Activated CD4-positive, alpha-beta T cell treated with anti-CD3 and anti-CD28 coated beads, Interleukin-2, Interleukin-6, amounts not matched to agents 100 ng/mL and 50 ng/mL, durations not matched to agents 16 hours and 8 hours (primary cell): Measurements from ENCODE around the gene DOCK3.
"Not testable (repeated sequence)": the region's sequence is repeated elsewhere in the genome, so short reads cannot be mapped to it uniquely, and the experiment has no call there.

Experiments
- DNase-seq: peaks from one replicate; pipeline ENCODE4 v3.0.0-alpha.2; 2020

DOCK3 gene

DNA sequence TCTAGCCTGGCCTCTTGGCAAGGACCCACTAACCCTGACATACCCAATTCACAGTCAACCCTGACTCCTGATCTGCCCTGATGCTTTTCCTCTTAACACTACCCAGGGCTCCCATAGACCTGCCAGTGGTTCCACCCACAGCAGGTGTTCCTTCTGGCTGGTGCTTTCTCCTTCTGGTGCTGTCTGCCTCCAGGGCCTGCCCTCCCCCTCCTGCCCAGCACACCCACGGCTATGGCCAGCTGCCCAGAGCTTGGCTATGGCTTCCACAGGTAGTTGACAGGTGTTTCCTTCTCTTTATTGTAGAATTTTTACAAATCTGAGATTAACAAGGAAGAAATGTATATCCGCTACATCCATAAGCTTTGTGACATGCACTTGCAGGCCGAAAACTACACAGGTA is 663.9 kb downstream of the DOCK3 start:
- DNase-seq: no peak

DNA sequence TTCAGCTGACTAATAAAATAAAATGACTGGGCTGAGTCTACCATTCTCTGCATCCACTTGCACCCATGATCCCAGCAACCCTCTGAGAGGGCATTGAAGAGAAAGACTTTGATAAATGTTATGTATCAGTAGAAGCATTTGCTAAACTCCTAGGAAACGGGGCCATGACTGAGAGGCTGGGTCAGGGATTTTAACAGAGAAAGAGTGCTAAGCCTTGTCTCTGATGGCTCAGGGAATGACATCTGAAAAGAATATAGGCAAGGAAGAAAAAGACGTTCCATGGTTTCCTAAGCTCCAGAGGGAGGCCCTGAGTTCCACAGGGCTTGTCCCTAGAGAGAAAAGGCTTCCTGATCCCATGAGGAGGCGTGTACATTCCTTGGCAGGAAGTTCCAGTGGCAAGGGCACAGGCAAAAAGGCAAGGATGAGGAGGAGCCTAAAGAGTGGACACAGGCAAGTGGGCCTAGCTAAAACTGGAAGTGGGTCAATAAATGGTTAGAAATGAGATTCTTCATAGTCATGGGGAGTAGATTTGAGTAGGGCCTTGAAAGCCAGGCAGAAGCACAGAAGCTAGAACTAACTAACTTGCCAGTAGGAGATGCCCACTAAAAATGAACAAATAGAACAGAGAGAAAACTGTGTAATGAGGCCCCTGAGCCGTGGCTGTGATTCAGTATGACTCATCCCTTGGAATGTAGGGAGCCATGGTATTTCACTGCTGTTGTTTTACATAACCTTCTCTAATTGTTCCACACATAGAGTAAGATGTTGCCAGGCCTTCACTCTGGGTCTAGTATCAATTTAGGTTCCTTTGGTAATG is 665.5 kb downstream of the DOCK3 start:
- no peak for DNase-seq

DNA sequence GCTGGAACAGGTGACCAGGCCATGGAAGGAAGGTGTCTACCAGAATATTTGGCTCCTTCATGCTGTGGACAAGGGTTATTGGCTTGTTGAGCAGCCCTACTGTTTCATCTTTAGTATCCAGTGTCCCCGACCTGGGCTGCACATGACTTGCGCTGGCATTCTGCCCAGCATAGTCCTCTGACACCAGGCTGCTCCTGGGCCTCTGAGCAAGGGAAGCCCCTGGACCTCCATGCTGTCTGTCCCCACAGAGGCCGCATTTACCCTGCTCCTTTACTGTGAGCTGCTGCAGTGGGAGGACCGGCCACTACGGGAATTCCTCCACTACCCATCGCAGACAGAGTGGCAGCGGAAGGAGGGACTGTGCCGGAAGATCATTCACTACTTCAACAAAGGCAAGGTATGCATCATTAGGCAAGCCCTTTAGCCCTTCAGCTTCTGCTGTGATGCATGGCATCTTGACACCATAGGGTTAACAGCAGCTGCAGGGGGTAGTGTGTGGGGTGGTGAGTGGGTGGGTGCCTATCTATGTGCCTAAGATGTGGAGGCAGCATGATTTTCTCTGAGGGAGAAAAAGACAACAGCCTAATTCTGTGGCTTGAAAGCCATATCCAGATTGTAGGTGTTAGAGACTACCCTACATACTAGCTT is 666.4 kb downstream of the DOCK3 start:
- DNase-seq: no peak

DNA sequence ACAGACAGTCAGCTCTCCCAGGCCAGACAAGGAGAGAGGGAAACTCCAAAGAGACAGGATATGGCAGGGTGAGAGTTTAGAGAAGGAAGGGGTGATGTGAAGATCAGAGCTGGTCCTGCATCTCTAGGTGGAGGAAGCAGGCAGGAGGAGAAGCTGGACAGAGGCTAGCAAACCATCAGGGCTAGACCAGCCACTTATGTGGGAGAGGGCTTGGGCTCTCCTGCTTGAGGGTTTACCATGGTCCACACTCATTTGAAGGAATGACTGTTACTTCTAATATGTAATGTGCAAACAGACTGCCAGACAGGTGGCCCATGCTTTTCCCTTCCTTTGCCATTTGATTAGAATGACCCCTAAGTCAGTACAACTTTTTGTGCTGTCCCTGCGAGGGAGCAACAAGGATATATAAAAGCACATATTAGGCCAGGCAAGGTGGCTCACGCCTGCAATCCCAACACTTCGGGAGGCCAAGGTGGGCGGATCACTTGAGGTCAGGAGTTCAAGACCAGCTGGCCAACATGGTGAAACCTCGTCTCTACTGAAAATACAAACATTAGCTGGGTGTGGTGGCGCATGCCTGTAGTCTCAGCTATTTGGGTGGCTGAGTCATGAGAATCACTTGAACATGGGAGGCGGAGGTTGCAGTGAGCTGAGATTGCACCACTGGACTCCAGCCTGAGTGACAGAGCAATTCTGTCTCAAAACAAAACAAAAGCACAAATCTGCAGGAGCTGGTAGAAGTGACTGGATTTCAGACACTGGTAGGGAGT is 669.4 kb downstream of the DOCK3 start:
- DNase-seq: no peak

DNA sequence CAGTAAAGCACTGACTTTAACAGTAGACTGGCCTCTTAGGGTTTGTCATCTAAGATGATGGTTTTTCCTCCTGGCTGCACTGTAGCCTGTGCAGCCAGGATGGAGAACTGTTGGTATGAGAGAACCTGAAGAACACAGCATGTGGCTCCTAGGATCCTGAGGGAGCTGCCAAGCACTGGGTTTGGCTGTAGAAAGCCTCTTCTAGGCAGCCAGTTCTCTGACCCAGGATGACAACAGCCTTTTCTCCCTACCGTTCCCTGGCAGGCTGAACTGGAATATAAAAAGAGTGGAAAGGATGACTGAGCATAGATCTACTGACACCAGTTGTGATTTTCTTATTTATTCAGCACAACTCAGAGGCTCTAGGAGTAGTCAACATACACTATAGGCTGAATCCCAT is 676.0 kb downstream of the DOCK3 start:
- DNase-seq: no peak

DNA sequence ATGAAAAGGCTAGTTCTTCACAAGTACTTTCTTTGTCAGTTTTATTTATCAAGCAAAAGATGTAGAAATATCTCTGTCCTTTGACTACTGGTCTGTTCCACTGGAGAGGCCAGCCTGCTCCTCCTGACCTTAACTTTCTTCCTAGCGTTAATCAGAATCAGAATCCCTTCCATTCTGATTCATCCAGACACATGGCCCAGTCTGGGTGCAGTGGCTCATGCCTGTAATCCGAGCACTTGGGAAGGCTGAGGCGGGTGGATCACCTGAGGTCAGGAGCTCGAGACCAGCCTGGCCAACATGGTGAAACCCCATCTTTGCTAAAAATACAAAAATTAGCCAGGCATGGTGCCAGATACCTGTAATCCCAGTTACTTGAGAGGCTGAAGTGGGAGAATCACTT is 678.4 kb downstream of the DOCK3 start:
- no peak for DNase-seq

DNA sequence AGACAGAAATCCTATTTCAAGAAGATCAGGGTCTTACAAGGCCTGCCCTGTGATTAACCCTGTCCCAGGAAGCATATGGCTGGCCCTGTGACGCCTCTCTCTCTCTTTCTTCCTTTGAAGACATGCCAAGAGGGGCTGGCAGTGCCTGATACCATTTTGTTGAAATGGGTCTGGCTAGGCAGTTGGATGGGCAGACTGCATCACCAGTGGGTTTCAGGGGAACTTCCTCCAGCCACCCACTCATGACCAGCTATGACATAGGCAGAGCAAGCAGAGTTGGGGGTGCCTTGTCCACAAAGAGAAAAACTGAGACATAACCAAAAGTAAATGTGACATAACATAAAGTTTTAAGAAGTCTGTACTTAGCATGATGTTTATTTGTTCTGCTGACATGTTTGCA is 679.0 kb downstream of the DOCK3 start:
- no peak for DNase-seq

DNA sequence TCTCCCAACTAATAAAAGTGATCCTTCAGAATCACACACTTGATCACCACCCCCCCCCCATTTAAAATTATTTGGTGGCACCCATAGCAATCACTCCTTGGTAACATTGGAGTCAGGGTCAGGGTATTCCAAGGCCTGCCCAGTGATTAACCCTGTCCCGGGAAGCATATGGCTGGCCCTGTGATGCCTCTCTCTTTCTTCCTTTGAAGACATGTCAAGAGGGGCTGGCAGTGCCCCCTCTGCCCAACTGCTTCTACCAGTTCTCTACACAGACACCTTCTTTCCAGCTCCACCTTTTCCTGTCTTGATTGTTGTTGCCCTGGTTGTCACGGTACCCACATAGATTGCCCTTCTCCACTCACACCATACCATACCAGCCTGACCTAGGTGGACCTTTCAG is 679.4 kb downstream of the DOCK3 start:
- no peak for DNase-seq

DNA sequence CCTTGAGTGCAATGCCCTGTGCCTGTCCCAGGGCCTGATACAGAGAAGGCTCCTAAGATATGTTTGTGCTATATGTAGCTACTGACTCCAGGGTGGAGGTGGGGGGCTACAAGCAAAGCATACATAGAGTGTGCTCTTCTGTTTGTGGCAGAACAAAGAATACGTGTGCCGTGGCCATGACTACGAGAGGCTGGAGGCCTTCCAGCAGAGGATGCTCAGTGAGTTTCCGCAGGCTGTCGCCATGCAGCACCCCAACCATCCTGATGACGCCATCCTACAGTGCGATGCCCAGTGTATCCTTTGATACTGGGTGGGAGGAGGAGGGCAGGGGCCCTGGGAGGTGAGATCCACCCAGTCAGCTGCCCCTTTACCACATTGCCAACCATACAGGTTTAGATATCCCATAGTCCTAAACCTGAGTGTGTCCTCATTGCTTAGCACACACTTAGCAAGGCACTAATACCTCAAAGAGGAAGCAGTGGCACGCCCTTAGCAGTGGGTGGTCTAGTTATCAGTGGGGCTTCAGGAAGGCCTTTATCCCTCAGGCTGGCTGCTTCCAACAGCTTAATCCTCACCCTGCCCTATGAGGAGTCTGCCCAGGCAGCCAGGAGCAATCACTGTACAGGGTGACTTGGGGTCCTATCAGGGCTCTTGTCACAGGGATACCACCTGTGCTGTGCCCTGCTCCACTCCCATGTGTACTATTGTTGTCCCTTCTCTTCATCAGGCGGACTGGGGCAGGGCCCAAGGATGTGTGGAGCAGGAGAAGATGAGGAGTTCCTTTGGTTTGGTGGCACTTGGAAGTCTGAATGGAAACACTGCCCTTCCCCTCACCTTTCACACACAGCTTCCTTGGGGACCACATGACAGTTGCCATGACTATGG is 680.2 kb downstream of the DOCK3 start:
- DNase-seq: no peak

DNA sequence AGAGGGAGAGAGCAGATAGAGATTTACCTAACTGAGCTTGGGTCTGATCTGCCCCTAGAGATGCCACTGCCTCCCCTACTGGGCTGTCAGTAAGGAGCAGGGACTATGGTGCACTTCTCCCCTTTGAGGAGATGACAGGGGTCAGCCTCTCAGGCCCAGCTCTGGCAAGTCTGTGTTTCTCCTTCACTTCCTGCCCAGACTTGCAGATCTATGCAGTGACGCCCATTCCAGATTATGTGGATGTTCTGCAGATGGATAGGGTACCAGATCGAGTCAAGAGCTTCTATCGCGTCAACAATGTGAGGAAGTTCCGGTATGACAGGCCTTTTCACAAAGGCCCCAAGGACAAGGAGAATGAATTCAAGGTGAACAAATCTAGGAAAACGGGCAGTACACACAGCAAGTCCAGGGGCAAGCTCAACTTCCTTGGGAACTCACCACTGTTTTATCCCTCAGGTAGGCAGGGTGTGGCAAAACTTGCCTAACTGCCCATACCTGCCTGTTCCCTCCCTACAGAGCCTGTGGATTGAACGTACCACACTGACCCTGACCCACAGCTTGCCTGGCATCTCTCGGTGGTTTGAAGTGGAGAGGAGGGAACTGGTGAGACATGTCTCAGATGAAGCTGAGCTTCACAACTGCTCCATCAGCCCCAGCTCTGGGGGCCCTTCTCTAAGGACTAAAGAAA is 681.3 kb downstream of the DOCK3 start:
- no peak for DNase-seq

DNA sequence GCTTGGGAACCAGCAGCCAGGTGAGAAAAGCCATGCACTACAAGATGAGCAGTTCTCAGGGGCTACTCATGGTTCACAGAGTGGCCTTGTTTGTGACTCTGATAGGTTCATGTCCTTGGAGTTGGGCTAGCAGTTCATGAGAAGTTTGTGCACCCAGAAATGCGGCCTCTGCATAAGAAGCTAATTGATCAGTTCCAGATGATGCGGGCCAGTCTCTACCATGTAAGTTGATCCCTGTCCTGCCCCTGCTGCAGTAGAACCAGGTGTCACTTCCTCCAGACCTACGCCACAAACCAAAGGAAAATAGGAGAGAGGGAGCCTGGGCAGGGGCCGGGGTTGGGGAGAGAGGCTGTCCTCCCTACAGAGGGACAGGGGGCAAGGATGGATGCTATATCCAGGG is 683.1 kb downstream of the DOCK3 start:
- DNase-seq: no peak

DNA sequence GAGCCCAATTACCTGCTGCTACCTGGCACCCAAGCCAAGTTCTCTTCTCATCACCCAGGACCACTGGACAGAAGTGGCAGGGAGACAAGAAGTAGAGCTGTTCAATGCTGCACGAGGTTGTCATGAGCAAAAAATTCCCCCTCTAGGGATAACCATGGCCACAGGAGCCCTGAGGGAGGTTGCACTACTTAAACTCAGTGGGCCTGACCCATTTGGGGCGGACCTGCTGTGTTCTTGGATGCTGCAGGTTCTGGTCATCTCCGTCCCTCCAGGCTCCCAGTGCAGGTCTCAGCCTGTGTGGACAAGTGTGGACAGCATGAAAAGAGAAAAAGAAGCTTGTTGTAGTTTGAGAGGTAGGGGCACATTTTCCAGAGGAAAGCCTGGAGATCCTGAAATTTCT is 684.3 kb downstream of the DOCK3 start:
- no peak for DNase-seq

DNA sequence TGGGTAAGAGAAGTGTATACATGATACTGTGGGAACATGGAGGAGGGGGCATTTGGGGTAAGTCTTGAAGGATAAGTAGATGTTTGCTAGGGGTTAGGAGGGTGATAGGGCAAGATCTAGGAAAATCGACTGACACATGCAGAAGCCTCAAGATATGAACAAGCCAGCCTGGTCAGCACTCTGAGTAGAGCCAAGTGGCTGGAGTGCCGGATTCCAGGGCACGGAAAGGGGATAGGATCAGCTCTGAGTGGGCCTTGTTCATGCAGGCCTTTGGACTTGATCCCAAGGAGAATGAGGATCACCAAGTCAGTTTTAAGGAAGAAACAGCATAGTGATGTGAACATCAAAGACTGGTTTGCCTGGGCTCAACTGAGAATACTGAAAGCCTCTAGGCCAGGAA is 686.1 kb downstream of the DOCK3 start:
- DNase-seq: no peak

DNA sequence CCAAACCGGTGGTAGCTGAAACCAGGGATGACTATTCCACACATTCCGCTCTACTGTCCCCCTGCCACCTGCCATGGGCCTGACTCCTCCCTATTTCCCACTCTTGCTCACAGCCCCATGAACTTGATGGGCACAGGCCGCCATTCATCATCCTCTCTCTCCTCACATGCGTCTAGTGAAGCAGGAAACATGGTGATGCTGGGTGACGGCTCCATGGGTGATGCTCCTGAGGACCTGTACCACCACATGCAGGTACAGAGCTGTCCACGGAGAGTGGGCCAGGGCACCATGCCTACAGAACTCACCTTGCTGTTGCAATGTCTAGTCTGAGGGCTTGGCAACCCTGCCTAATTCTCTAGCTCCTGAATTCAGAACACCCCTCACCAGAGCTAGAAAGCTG is 687.0 kb downstream of the DOCK3 start:
- no peak for DNase-seq

DNA sequence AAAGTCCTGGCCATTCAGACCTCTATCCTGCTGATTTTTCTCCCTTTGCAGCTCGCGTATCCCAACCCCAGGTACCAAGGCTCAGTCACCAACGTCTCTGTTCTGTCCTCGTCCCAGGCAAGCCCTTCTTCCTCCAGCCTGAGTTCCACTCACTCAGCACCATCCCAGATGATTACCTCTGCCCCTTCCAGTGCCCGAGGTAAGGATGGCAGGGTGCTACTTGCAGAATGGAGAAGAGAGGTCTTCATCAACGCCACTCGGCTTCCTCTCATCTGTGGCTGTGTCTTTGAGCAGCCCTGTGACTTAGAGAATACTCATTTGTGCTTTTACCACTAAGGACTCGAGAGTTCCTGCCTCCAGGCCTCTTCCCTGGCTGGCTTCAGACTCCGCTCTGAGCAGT is 687.7 kb downstream of the DOCK3 start:
- no peak for DNase-seq

DNA sequence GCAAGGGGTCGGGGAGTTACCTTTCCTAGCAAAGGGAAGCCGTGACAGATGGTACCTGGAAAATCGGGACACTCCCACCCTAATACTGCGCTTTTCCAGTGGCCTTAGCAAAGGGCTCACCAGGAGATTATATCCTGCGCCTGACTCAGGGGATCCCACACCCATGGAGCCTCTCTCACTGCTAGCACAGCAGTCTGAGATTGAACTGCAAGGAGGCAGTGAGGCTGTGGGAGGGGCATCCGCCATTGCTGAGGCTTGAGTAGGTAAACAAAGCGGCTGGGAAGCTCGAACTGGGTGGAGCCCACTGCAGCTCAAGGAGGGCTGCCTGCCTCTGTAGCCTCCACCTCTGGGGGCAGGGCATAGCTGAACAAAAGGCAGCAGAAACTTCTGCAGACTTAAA is 693.5 kb downstream of the DOCK3 start:
- DNase-seq: not testable (repeated sequence)

DNA sequence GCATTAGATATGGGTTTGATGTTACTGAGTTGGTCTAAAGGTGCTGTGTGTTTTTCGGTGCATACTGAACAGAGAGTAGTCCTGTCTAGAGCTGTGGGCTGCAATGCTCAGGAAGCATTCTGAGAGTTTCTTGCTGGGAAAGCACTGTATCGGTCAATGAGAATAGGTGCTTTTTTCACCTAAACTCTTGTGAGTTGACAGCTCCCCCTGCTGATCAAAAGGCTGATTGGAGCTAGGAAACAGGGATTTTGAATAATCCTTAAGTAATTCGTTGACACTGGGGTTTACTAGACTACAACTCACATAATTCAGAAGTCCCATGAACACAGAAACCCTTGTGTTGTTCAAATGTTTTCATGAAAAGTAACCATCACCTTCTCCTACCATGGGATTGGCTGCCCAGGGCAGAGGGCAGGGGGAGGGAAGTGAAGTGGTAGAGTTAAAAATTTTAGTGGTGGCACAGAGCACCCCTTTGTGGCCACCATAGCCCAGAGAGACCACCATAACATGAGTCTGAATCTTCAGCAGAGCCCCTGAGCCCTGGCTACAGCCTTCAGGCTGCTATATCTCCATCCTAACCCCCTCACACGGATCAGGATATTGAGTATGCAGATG is 697.3 kb downstream of the DOCK3 start:
- DNase-seq: peak; percentile 66

DNA sequence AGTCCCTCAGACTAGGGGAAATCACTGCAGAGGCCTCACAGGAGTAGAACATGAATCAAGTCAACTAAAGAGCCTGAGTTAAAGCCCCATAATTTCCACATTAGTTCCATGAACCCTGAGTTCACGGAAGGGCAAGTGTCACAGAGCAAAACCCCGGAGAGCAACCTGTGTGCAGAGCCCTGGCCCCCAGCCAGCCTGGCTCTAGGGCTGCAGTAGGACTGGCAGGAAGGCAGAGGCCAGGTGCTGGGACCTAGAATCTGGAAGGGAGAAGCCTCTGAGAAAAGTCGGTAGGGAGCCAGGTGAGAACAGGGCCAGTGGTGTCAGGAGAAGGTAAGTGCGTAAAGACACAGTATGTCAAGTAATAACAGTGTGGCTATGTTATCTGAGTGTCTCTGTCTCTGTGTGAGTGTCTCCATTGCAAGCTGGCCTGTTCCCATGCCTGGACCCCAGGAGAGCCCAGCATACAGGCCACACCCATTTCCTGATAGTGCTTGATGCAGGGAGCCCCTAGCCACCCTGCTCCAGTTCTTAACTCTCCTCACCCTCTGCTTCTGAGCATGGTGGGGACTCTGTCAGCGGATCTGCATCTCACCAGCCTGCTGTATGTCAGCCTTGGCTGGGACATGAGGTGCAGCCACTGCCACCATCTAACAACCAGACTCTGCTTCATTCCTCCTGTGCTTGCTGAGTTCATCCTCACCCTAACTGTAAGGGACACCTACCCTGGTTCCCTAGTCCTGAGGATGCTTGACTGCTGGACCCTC is 699.1 kb downstream of the DOCK3 start:
- no peak for DNase-seq

DNA sequence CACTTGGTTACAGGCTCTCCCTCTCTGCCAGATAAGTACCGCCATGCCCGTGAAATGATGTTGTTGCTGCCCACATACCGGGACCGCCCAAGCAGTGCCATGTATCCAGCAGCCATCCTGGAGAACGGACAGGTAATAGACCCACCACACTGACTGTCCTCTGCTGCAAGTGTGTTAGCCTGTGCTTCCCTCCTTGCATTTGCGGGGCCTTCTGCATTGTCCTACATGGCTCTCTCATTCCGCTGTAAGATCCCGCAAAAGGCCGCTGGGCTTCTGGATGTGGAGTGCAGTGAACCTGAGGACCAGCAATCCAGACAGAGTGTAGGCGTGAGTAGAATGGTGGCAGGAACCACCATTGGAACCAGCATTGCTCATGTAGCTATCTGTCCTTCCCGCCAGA is 699.7 kb downstream of the DOCK3 start:
- no peak for DNase-seq

DNA sequence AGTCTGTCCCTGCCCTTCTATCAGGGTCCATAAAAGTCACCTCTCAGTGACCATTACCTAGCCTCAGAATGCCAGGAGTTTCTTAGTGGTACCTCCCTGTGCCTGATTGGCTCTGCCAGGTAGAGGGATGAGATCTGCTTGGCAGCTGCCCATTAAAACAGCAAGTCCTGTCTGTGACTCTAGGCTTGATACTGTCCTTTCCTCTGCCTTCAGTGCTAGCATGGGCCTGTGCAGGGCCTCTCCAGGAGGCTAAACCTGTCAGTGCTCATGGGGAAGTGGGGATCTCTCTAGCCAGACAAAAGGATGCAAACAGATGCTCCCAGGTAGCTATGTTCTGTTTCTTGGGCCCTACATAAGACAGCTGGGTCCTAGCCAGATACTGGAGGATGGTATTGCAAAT is 700.4 kb downstream of the DOCK3 start:
- no peak for DNase-seq

DNA sequence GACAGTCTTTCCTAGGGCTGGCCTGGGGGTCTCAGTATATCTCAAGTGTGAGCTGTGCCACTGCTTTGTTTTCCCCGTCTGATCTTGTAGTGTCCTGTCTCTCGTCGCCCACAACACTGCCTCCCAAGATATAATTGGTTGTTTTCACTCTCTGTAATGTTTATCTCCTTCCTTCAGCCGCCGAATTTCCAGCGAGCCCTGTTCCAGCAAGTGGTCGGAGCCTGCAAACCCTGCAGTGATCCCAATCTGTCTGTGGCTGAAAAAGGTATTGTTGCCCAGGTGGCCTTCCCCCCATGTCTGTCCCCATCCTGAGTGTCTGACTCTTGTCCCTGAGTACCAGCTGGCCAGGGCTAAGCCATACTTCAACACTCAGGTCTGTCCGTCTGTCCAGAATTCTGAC is 700.8 kb downstream of the DOCK3 start:
- no peak for DNase-seq
